Uterus (tissue), 4 donors: ENCODE results near the gene RPL22. TPM values are rescaled to one million over a fixed set of nuclear protein-coding genes. Genes with fewer than 3 reads are reported as not detected.

ENCODE experiments used
- DNase-seq, 2 donors: peaks; one replicate each; pipeline ENCODE4 v3.0.0-alpha.2; 2019 to 2020
- H3K27ac ChIP-seq, 2 donors: fragments of 200-600 bp; sonication (generic); 1 replicate in 1 of 2; 2 replicates in 1 of 2; pipeline ENCODE4 v1.5.1; 2016 to 2018
- H3K27me3 ChIP-seq, 2 donors: fragments of 200-600 bp; sonication (generic); one replicate each; pipeline ENCODE4 v1.5.1; 2018 to 2019; ENCODE audit warnings: control low read depth in 1 of 2
- H3K36me3 ChIP-seq, 2 donors: fragments of 200-600 bp; sonication (generic); one replicate each; pipeline ENCODE4 v1.5.1; 2019; ENCODE audit warnings: control low read depth in 1 of 2
- H3K4me1 ChIP-seq, 2 donors: fragments of 200-600 bp; sonication (generic); one replicate each; pipeline ENCODE4 v1.5.1; 2018 to 2019; ENCODE audit warnings: control low read depth in 1 of 2
- H3K4me3 ChIP-seq, 2 donors: fragments of 200-600 bp; sonication (generic); 1 replicate in 1 of 2; 2 replicates in 1 of 2; pipeline ENCODE4 v1.5.1; 2018 to 2019; ENCODE audit warnings: mild to moderate bottlenecking in 1 of 2
- H3K9me3 ChIP-seq, 2 donors: fragments of 200-600 bp; sonication (generic); one replicate each; pipeline ENCODE4 v1.5.1; 2019; ENCODE audit warnings: control low read depth in 1 of 2
- CTCF ChIP-seq, 4 experiments: fragments of 200-600 bp in 2 of 4; fragments of 450-650 bp in 2 of 4; sonication (generic) in 2 of 4; IDR thresholded peaks; one replicate each; pipeline ENCODE4 v1.5.1; 2016 to 2019; ENCODE audit warnings: antibody characterized with exemption in 4 of 4, mild to moderate bottlenecking in 2 of 4, moderate library complexity in 1 of 4
- POLR2A ChIP-seq, 2 donors: fragments of 450-650 bp; IDR thresholded peaks; one replicate each; pipeline ENCODE4 v1.6.1; 2016; ENCODE audit warnings: antibody characterized with exemption in 2 of 2, mild to moderate bottlenecking in 1 of 2, moderate library complexity in 1 of 2
- intact Hi-C: fragments of 100-400 bp; cut with DNase I; formaldehyde crosslinking; loops from one replicate; pipeline ENCODE4 v1.15.1; 2023; ENCODE audit warnings: low total_unique reads
- total RNA-seq, 4 donors: library from RNA; depleted of rRNA in 3 of 4; stranded (reverse); fragments of >200 nt in 3 of 4; gene quantifications; one replicate each; pipeline versions ENCODE4 v1.1.0 to v1.2.4, GENCODE V29; 2014 to 2023
- donor health status: DM: yes; HTN: yes; CAD: no.

Gene RPL22
- total RNA-seq, 4 donors from 2014 or later: 140 to 543 (median 252) TPM

GRCh38 chr1:6149597-6149996, 49.8 kb downstream of the RPL22 start:
- Histone ChIP-seq H3K4me3 (no peak overlapping the region), H3K4me1 (no peaks in the 10 kb centered on the region), H3K27ac (no peak overlapping the region), H3K27me3 (no peaks in the 10 kb centered on the region), H3K36me3 (no peaks in the 10 kb centered on the region), H3K9me3 (no peaks in the 10 kb centered on the region)
- DNase-seq: no peak
- intact Hi-C loops: no loop called here
- TF ChIP-seq CTCF (IDR thresholded peaks at IDR 0.05) (no peak), POLR2A (IDR thresholded peaks at IDR 0.05) (no peak)

GRCh38 chr1:6148497-6149241, 50.7 kb downstream of the RPL22 start:
- Histone ChIP-seq H3K27me3 (no peaks in the 10 kb centered on the region), H3K4me1 (no peaks in the 10 kb centered on the region), H3K9me3 (no peaks in the 10 kb centered on the region), H3K27ac (no peak overlapping the region), H3K4me3 (no peak overlapping the region), H3K36me3 (no peaks in the 10 kb centered on the region)
- intact Hi-C loops: no loop called here
- no peak for TF ChIP-seq POLR2A (IDR thresholded peaks at IDR 0.05)
- no peak for TF ChIP-seq CTCF (IDR thresholded peaks at IDR 0.05)
- DNase-seq: no peak

GRCh38 chr1:6145864-6146410, 53.5 kb downstream of the RPL22 start:
- H3K4me1 ChIP-seq: no peaks in the 10 kb centered on the region
- H3K27ac ChIP-seq: no peak overlapping the region
- no peak for TF ChIP-seq CTCF (IDR thresholded peaks at IDR 0.05)
- TF ChIP-seq POLR2A (IDR thresholded peaks at IDR 0.05): no peak
- DNase-seq: no peak
- intact Hi-C loops: no loop called here
- H3K27me3 ChIP-seq: no peaks in the 10 kb centered on the region
- H3K4me3 ChIP-seq: no peak overlapping the region
- no peaks in the 10 kb centered on the region for H3K36me3 ChIP-seq
- no peaks in the 10 kb centered on the region for H3K9me3 ChIP-seq

GRCh38 chr1:6145396-6145750, 54.0 kb downstream of the RPL22 start:
- Histone ChIP-seq H3K27me3 (no peaks in the 10 kb centered on the region), H3K4me1 (no peaks in the 10 kb centered on the region), H3K36me3 (no peaks in the 10 kb centered on the region), H3K4me3 (no peak overlapping the region), H3K9me3 (no peaks in the 10 kb centered on the region), H3K27ac (no peak overlapping the region)
- DNase-seq: no peak
- no peak for TF ChIP-seq POLR2A (IDR thresholded peaks at IDR 0.05)
- TF ChIP-seq CTCF (IDR thresholded peaks at IDR 0.05): no peak
- intact Hi-C loops: no loop called here

GRCh38 chr1:6144647-6145395, 54.6 kb downstream of the RPL22 start:
- no peaks in the 10 kb centered on the region for H3K4me1 ChIP-seq
- H3K9me3 ChIP-seq: no peaks in the 10 kb centered on the region
- no peak overlapping the region for H3K4me3 ChIP-seq
- no peaks in the 10 kb centered on the region for H3K36me3 ChIP-seq
- intact Hi-C loops: no loop called here
- no peak overlapping the region for H3K27ac ChIP-seq
- TF ChIP-seq CTCF (IDR thresholded peaks at IDR 0.05): no peak
- no peak for TF ChIP-seq POLR2A (IDR thresholded peaks at IDR 0.05)
- no peaks in the 10 kb centered on the region for H3K27me3 ChIP-seq
- DNase-seq: no peak
